Immature natural killer cell (primary cell): ENCODE measurements around the gene SEL1L2. TPM values are rescaled to one million over a fixed set of nuclear protein-coding genes. Genes with fewer than 3 reads are reported as not detected.

Experiments used
- DNase-seq, 3 donors: peaks; one replicate each; pipeline ENCODE4 v3.0.0; 2022; ENCODE audit warnings: mixed read lengths in 1 of 3
- H3K27ac Mint-ChIP-seq, 6 donors: one replicate each; pipeline ENCODE4 v1.8.0; 2020; ENCODE audit warnings: mixed read lengths in 6 of 6, mild to moderate bottlenecking in 5 of 6, inconsistent platforms in 4 of 6, moderate library complexity in 3 of 6
- H3K27me3 Mint-ChIP-seq, 3 donors: one replicate each; pipeline ENCODE4 v1.8.0; 2020 to 2021; ENCODE audit warnings: low read depth in 3 of 3, mild to moderate bottlenecking in 3 of 3, mixed read lengths in 3 of 3, moderate library complexity in 3 of 3, inconsistent platforms in 1 of 3
- H3K36me3 Mint-ChIP-seq, 3 donors: one replicate each; pipeline ENCODE4 v1.8.0; 2020; ENCODE audit warnings: mixed read lengths in 3 of 3, inconsistent platforms in 2 of 3, mild to moderate bottlenecking in 2 of 3
- H3K4me1 Mint-ChIP-seq, 2 donors: one replicate each; pipeline ENCODE4 v1.8.0; 2020; ENCODE audit warnings: inconsistent platforms in 2 of 2, mild to moderate bottlenecking in 2 of 2, mixed read lengths in 2 of 2, moderate library complexity in 1 of 2
- H3K4me3 Mint-ChIP-seq, 5 donors: one replicate each; pipeline ENCODE4 v1.8.0; 2020; ENCODE audit warnings: mild to moderate bottlenecking in 5 of 5, mixed read lengths in 5 of 5, inconsistent platforms in 3 of 5, moderate library complexity in 3 of 5
- H3K9me3 Mint-ChIP-seq, 6 donors: one replicate each; pipeline ENCODE4 v1.8.0; 2020; ENCODE audit warnings: mild to moderate bottlenecking in 6 of 6, mixed read lengths in 6 of 6, inconsistent platforms in 4 of 6, moderate library complexity in 3 of 6
- polyA plus RNA-seq, 3 donors: library from polyadenylated mRNA; unstranded; fragments of 300-500 nt; fragmentation: Illumina TruSeq; gene quantifications; one replicate each; pipeline ENCODE4 v1.2.3, GENCODE V29; 2021

Gene SEL1L2
- polyA plus RNA-seq, 3 donors from 2014 or later: not detected

DNA sequence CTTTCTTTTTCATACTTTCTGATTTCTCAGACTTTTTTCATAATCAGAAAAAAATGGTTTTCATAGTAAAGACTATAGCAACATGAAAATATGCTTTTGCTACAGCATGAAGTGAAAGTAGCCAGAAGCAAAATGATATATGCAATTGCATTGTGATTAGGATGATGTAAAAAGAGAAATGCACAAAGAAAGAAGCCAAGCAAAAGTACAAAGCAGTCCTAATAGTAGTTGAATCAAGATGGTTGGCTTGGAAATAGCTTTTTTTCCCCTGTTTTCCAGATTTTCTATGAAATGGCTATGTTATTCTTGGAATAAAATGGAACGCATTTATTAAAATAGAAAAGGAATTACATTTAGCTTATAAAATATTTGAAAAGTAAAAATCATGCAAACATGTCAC is 77.3 kb downstream of the SEL1L2 start:
- Mint-ChIP-seq H3K36me3 (no peaks in the 10 kb centered on the region), H3K4me1 (no peaks in the 10 kb centered on the region), H3K9me3 (peaks cover 0 to 6% (median 2%) of the 10 kb centered on the region in 6 donors), H3K4me3 (no peak overlapping the region), H3K27ac (no peak overlapping the region), H3K27me3 (peaks cover 0 to 3% (median 0%) of the 10 kb centered on the region in 3 donors)
- no peak for DNase-seq

DNA sequence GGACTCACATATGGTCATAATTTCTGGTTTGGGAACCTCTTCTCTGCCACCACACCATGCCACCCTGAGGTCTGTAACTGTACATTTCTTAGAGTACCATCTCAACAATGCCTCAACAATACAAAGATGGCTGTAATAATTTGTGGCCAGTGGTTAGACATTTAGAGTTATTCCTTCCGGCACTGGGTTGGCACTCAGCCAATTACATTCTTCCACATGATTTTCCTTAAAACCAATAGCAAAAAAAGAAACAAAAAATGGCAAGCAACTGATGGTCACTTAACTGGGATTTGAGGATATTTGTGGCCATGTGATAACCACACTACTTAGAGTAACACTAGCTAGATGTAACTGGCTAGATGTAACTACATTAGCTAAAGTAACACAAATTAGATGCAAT is 79.9 kb downstream of the SEL1L2 start:
- no peak for DNase-seq
- Mint-ChIP-seq H3K4me1 (no peaks in the 10 kb centered on the region), H3K27me3 (peaks cover 0 to 1% (median 0%) of the 10 kb centered on the region in 3 donors), H3K36me3 (no peaks in the 10 kb centered on the region), H3K4me3 (no peak overlapping the region), H3K27ac (no peak overlapping the region), H3K9me3 (peaks cover 0 to 6% (median 2%) of the 10 kb centered on the region in 6 donors)

DNA sequence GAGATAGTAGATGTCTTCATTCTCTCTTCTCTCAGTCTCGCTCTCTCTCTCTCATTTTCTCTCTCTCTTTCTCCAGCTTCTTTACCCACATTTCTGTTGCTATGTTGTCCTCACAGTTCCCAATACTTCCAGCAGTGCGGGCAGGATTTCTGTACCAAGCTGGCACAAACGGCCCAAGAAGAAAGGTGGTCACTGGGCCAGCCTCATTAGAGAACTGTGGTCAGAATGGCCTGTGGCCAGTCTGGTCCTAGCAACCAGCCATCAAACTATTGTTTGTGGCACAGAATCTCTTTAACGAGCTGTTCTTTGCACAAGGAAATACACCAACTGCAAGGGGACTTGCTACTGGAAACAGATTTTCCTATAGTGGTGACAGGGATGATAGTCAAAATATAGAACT is 81.3 kb downstream of the SEL1L2 start:
- H3K9me3 Mint-ChIP-seq: peaks cover 0 to 6% (median 2%) of the 10 kb centered on the region in 6 donors
- no peak for DNase-seq
- peaks cover 0 to 1% (median 0%) of the 10 kb centered on the region in 3 donors for H3K27me3 Mint-ChIP-seq
- H3K36me3 Mint-ChIP-seq: no peaks in the 10 kb centered on the region
- no peaks in the 10 kb centered on the region for H3K4me1 Mint-ChIP-seq
- H3K27ac Mint-ChIP-seq: no peak overlapping the region
- H3K4me3 Mint-ChIP-seq: no peak overlapping the region

DNA sequence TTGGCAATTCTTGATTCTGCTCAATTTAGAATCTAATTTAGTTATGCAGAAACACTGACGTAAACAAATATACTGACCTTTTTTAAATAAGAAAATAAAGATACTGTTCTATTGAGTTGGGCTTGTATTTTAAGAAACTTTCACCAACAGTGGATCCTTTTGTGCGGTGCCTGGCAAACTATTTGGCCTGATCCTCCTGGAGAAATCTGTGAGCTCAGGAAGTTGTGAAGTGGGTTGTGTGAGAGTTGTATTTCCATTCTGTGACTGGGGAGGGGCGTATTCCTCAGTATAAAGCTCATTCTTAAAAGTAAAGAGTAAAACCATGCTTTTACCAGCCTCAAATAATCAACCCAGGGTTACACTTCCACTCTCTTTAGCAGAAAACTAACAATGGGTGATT is 85.6 kb downstream of the SEL1L2 start:
- no peak for DNase-seq
- Mint-ChIP-seq H3K4me1 (no peaks in the 10 kb centered on the region), H3K4me3 (no peak overlapping the region), H3K27ac (no peak overlapping the region), H3K9me3 (peaks cover 0 to 16% (median 2%) of the 10 kb centered on the region in 6 donors), H3K27me3 (peaks cover 0 to 1% (median 0%) of the 10 kb centered on the region in 3 donors), H3K36me3 (peaks cover 0 to 4% (median 0%) of the 10 kb centered on the region in 3 donors)

DNA sequence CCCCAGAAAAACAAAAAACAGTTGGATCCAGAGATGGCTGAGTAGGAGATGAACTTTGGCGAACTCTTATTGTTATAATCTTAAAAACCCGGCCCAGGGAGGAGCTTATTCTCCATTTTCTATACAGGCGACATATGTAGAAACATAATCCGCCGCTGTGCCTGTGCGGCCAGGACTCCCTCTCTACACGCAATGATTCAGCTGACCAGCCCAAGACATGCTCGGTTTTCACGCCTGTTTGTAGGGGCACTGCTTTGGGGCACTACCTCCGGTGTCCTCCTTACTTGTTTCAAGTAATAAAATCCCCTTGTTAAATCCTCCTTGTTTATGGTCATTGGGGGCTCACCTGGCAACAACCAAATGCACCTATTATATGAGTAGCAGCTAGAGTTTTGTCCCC is 89.9 kb downstream of the SEL1L2 start:
- no peaks in the 10 kb centered on the region for H3K4me1 Mint-ChIP-seq
- H3K27me3 Mint-ChIP-seq: no peaks in the 10 kb centered on the region
- no peak overlapping the region for H3K27ac Mint-ChIP-seq
- DNase-seq: no peak
- peaks cover 0 to 4% (median 0%) of the 10 kb centered on the region in 3 donors for H3K36me3 Mint-ChIP-seq
- H3K4me3 Mint-ChIP-seq: no peak overlapping the region
- H3K9me3 Mint-ChIP-seq: peaks cover 0 to 11% (median 0%) of the 10 kb centered on the region in 6 donors

DNA sequence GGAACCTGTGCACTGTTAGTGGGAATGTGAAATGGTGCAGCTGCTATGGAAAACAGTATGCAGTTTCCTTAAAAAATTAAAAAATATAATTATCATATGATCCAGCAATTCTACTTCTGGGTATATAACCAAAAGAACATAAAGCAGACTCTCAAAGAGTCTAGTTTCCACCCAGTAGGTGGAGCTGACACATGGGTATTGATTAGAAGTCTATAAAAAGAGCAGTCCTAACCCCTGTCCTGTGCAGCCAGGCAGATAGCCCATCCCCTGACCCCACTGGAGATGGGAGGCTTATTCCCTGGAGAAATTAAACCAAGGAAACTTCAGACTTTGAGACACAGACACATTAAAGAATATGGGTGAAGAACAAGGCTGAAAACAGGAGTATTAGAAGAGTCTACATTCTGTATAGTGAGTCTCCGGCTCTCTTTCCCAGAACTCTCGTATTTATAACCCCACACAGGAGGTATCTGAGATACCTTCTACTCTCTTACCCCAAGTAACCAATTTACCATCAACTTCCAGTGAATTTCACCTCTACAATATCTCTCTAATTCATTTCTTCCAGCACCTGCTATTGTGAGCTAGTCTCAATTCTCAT is 92.3 kb downstream of the SEL1L2 start:
- no peaks in the 10 kb centered on the region for H3K27me3 Mint-ChIP-seq
- DNase-seq: no peak
- H3K36me3 Mint-ChIP-seq: peaks cover 0 to 4% (median 0%) of the 10 kb centered on the region in 3 donors
- H3K9me3 Mint-ChIP-seq: peaks cover 0 to 7% (median 2%) of the 10 kb centered on the region in 6 donors
- no peaks in the 10 kb centered on the region for H3K4me1 Mint-ChIP-seq
- no peak overlapping the region for H3K4me3 Mint-ChIP-seq
- no peak overlapping the region for H3K27ac Mint-ChIP-seq

DNA sequence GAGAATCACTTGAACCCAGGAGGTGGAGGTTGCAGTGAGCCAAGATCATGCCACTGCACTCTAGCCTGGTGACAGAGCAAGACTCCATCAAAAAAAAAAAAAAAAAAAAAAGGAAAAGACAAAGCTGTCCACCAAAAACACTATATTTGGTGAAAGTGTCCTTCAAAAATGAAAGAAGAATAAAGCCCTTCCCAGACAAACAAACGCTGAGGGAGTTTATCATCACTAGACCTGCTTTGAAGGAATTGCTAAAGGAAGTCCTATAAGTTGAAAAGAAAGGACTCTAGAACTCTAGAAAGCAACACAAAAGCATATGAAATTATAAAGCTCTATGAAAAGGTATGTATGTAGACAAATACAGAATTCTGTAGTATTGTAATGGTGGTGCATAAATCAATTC is 98.8 kb downstream of the SEL1L2 start:
- no peak for DNase-seq
- no peak overlapping the region for H3K4me3 Mint-ChIP-seq
- peaks cover 6 to 21% (median 14%) of the 10 kb centered on the region in 6 donors for H3K9me3 Mint-ChIP-seq
- no peaks in the 10 kb centered on the region for H3K27me3 Mint-ChIP-seq
- H3K36me3 Mint-ChIP-seq: peaks cover 0 to 5% (median 0%) of the 10 kb centered on the region in 3 donors
- no peak overlapping the region for H3K27ac Mint-ChIP-seq
- no peaks in the 10 kb centered on the region for H3K4me1 Mint-ChIP-seq

DNA sequence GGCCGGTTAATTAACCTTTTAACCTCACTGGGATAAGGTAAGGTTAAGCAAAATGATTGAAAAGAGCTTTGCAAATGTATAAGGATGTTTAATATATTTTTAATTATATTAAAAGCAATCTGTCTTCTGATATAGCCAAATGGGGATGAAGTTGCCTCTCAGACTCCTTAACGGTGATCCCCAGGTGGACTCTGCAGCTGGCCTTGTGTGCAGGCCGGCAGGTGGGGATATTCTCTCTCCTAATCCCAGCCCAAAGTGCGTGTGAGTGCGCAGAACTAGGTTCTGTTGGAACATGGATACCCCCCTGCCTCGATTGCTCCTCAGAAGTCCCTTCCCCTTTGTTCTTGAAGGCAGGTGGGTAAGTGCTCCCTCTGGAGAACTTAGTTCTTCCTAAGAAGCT is 105.6 kb downstream of the SEL1L2 start:
- Mint-ChIP-seq H3K4me1 (no peaks in the 10 kb centered on the region), H3K27ac (no peak overlapping the region), H3K9me3 (peaks cover 0 to 9% (median under 1%) of the 10 kb centered on the region in 6 donors), H3K4me3 (no peak overlapping the region), H3K36me3 (no peaks in the 10 kb centered on the region), H3K27me3 (no peaks in the 10 kb centered on the region)
- no peak for DNase-seq

DNA sequence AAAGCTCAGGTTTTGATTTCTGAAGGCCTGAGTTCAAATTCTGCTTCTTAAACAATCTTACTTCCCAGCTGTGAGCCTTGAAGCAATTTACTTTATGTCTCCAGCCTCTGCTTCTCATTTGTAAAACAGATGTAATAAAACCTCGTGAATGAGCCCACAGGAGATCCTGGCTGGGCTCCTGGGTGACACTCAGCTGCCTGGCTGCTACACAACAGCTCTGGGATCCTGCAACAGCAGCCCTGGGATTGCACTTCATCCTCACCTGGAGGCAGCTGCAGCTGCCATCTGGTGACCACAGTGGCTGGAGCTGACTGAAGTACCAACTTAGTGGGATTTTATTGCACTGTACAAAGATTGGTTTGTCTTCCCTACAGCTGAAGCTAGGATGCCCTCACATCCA is 107.0 kb downstream of the SEL1L2 start:
- Mint-ChIP-seq H3K4me1 (no peaks in the 10 kb centered on the region), H3K9me3 (peaks cover 0 to 7% (median 2%) of the 10 kb centered on the region in 6 donors), H3K4me3 (no peak overlapping the region), H3K36me3 (no peaks in the 10 kb centered on the region), H3K27me3 (peaks cover 0 to 2% (median 0%) of the 10 kb centered on the region in 3 donors), H3K27ac (no peak overlapping the region)
- no peak for DNase-seq

DNA sequence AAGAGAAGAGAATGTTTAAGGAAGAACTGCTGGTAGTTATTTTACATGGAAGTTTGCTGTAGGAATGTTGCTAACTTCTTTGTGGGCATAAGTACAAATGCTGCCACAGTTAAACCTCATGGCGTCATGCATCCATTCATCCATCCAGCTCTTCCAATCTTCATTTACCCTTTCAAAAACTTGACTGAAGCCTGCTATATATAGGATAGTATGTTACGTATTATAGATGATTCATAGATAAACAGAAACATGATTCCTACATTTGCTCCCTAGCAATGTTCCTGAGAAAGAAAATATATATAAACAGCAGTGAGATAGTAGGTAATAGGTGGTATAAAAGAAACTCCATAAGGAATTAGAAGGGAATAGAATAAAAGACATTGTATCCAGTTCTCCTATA is 111.8 kb downstream of the SEL1L2 start:
- no peak overlapping the region for H3K4me3 Mint-ChIP-seq
- no peaks in the 10 kb centered on the region for H3K36me3 Mint-ChIP-seq
- H3K27me3 Mint-ChIP-seq: peaks cover 0 to 2% (median 0%) of the 10 kb centered on the region in 3 donors
- no peak for DNase-seq
- H3K4me1 Mint-ChIP-seq: no peaks in the 10 kb centered on the region
- no peak overlapping the region for H3K27ac Mint-ChIP-seq
- peaks cover 0 to 4% (median 0%) of the 10 kb centered on the region in 6 donors for H3K9me3 Mint-ChIP-seq

DNA sequence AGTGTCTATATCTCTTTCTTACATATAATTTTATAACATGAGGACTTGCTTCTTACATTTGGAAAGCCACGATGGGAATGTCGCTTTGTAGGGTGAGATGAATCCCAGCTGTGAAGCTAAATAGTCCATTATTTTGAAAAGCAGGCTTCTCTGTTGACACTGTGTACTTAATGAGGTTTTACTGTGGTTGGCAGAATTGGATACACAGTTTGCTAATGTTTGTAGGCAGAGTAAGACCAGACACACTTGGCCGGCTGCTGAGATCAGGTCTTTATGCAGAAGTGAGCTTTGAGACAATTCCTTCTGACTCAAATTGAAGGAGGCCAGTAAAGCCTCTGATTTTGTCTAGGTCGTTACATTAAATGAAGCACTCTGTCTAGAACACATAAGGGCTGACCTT is 112.6 kb downstream of the SEL1L2 start:
- peaks cover 0 to 4% (median 0%) of the 10 kb centered on the region in 6 donors for H3K9me3 Mint-ChIP-seq
- no peaks in the 10 kb centered on the region for H3K36me3 Mint-ChIP-seq
- no peak for DNase-seq
- H3K4me1 Mint-ChIP-seq: no peaks in the 10 kb centered on the region
- no peak overlapping the region for H3K4me3 Mint-ChIP-seq
- H3K27me3 Mint-ChIP-seq: peaks cover 0 to 2% (median 0%) of the 10 kb centered on the region in 3 donors
- H3K27ac Mint-ChIP-seq: no peak overlapping the region

DNA sequence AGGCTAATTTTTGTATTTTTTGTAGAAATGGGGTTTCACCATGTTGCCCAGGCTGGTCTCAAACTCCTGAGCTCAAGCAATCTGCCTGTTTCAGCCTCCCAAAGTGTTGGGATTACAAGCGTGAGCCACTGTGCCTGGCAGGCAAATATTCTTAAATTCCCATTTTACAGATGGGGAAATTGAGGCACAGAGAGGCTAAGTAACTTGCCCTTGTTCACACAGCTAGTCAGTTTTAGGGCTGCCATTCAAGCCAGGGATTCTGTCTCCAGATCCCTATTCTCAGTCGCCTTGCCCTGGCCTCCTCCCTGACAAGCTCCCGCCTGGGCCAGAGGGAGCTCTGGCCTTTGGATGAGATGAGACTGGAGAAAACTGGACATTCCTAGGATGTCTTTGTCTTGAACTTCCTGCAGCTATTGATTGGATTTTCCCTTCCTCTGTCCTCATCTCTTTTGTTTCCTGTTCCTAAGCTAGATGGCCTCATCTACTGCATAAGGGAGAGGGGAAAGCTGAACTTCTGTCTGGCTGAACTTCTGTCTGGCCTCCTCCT is 115.1 kb downstream of the SEL1L2 start:
- Mint-ChIP-seq H3K27me3 (peaks cover 0 to 2% (median 0%) of the 10 kb centered on the region in 3 donors), H3K4me3 (no peak overlapping the region), H3K36me3 (no peaks in the 10 kb centered on the region), H3K9me3 (peaks cover 0 to 8% (median 0%) of the 10 kb centered on the region in 6 donors), H3K4me1 (no peaks in the 10 kb centered on the region), H3K27ac (no peak overlapping the region)
- no peak for DNase-seq

DNA sequence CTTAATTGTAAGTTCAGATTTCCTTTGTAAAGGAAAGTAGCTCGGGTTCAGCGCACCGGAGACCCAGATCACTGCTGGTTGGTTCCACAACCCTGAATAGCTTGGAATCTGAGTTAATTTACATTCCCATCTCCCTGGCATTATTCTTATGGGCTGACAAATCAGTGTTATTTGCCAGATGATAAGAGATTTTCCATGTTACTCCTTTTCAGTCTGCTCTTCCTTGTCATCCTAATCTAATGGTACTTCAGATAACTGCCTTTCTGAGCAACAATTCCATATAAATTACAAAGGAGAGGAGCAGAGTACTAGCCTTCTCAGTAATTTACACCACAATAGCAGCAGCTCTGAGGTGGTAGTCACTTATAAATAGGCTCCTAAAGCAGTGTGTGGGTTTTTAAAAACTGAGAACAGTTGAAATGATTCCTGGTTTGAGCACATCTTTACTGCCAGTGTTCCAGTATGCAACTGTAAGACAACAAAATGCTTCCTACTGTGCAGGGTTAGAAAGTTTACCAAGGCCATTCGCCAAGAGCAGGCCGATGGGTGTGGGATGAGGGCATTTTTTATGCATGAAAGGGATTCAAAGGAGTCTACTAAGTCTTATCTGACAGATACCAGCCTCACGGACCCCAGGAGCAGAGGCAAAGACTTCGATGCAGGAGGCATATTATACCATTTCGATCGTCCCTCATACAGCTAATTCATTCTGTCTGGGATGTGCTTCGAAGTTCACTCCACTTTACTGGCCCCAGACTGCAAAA is 115.8 kb downstream of the SEL1L2 start:
- Mint-ChIP-seq H3K27ac (no peak overlapping the region), H3K4me1 (no peaks in the 10 kb centered on the region), H3K4me3 (no peak overlapping the region), H3K36me3 (no peaks in the 10 kb centered on the region), H3K27me3 (peaks cover 0 to 2% (median 0%) of the 10 kb centered on the region in 3 donors), H3K9me3 (peaks cover 0 to 8% (median 0%) of the 10 kb centered on the region in 6 donors)
- no peak for DNase-seq

DNA sequence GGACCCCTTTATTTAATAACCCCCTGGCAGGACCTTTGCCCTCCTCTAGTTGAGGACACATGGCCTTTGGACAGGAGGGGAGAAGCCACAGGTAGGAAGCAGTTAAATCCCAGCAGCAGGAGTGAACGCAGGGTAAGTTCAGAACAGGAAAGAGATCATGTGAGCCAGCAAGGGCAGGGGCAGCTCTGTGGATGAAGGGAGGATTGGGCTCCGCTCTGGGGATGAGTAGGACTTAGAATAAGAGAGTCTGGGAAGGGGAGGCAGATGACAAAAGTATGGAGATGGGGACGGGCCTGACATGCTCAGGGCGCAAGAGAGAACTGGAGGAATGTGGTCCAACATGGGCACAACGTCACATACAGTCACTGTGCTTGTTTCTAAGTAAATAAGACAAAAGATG is 116.6 kb downstream of the SEL1L2 start:
- Mint-ChIP-seq H3K9me3 (peaks cover 0 to 8% (median 0%) of the 10 kb centered on the region in 6 donors), H3K36me3 (no peaks in the 10 kb centered on the region), H3K27me3 (peaks cover 0 to 2% (median 0%) of the 10 kb centered on the region in 3 donors), H3K4me1 (no peaks in the 10 kb centered on the region), H3K27ac (no peak overlapping the region), H3K4me3 (no peak overlapping the region)
- no peak for DNase-seq
